GM21423 (cell line): ENCODE measurements around the gene B9D1.
A peak's percentile ranks its signal among the peaks of the same experiment; 100 is the strongest.

Experiments
- ATAC-seq: cut with Tn5 transposase; IDR thresholded peaks from one replicate; pipeline ENCODE4 v1.9.1; 2021; ENCODE audit warnings: mild to moderate bottlenecking, moderate library complexity; ENCODE audit not compliant: unreplicated experiment

Gene B9D1

GRCh38 chr17:19341641-19342610 lies 20.6 kb downstream of the B9D1 start:
- ATAC-seq, result no peak

- no peak for ATAC-seq
These were observed 21.3 kb downstream of the B9D1 start for GRCh38 chr17:19341211-19341631.

DNA sequence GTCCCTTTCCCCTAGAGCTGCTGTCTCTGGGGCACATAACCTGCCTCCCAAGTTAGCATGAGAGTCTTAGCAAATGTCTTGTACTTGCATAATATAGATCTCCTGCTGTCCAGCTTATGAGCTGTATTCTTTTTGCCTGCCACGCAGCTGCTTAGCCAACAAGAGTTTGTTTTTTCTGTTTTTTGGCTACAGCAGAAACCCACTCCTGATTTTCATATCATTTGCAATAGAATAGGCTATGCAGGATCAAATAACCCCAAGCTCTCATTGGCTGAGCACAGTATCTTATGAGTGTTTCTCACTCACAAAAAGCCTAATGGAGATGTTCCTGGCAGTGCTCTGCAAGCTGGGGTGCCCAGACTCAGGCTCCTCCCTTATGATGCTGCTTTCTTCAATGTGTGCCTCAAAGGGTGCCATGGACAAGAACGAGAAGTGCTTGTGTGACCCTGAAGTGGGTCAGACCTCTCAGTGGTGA lies 23.1 kb downstream of the B9D1 start:
- ATAC-seq, result no peak

- peak; percentile 63 for ATAC-seq
These were observed 24.2 kb downstream of the B9D1 start for GRCh38 chr17:19338031-19338990.

GRCh38 chr17:19337712-19338023 lies 24.9 kb downstream of the B9D1 start:
- ATAC-seq, result no peak

- no peak for ATAC-seq
These were observed 25.4 kb downstream of the B9D1 start for GRCh38 chr17:19336938-19337711.

GRCh38 chr17:19335951-19336631 lies 26.4 kb downstream of the B9D1 start:
- ATAC-seq, result no peak

- no peak for ATAC-seq
These were observed 28.2 kb downstream of the B9D1 start for GRCh38 chr17:19334331-19334730.

- no peak for ATAC-seq
These were observed 28.7 kb downstream of the B9D1 start for GRCh38 chr17:19333736-19334290.

DNA sequence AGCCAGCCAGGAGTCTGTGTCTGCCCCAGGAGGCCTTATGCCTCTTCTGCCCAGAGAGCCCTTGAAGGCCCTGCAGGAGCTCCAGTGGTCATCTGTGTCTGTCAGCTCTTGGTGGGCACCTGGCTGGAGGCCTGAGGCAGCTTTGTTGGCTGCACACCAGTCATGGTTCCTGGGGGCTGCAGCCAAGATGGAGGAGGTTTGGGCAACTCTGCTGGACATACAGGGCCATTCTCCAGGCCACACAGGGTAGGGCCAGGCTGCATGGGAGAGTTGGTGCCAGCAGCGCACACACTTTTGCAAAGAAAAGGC lies 29.4 kb downstream of the B9D1 start:
- no peak for ATAC-seq

GRCh38 chr17:19332371-19333131 lies 30.0 kb downstream of the B9D1 start:
- no peak for ATAC-seq

GRCh38 chr17:19331543-19332245 lies 30.8 kb downstream of the B9D1 start:
- ATAC-seq, result no peak

GRCh38 chr17:19331134-19331533 lies 31.4 kb downstream of the B9D1 start:
- no peak for ATAC-seq

DNA sequence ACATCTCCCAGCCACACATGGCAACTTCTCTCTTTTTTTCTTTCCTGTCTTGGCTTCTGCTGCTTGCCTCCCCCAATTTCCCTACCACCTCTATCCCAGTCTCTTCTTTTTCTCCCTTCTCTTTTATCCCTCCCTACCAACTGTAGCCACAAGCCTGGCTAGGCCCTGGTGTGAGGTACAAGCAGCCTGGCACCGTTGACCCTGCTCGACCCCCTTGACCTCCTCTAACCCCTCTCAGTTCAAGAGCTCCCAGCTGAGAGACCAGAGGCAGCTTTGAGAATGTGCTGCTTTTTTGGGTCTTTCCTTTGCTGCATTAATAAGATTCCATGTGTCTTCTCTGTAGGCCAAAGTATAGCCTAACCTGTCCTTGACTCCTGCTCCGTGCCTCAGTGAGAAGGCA lies 32.3 kb downstream of the B9D1 start:
- ATAC-seq, result no peak

DNA sequence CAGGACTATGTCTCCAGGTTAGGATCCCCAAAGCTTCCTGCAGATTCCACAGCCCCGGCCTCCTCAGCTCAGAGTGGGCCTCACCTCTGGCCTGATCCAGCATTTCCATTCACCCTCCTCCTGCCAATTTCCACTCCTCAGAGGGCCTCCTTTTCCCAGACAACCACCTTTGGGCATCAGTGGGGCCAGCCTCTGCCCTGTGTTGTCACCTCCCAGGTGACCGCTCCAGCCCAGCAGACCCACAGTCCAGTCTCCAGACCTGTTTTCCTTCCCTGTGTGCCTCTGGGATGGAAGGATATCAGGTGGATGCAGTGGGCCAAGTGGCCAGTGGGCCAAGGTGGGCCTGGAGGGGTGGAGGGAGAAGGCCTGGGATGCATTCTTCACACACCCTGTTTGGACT lies 32.7 kb downstream of the B9D1 start:
- no peak for ATAC-seq

GRCh38 chr17:19329136-19329535 lies 33.4 kb downstream of the B9D1 start:
- no peak for ATAC-seq

DNA sequence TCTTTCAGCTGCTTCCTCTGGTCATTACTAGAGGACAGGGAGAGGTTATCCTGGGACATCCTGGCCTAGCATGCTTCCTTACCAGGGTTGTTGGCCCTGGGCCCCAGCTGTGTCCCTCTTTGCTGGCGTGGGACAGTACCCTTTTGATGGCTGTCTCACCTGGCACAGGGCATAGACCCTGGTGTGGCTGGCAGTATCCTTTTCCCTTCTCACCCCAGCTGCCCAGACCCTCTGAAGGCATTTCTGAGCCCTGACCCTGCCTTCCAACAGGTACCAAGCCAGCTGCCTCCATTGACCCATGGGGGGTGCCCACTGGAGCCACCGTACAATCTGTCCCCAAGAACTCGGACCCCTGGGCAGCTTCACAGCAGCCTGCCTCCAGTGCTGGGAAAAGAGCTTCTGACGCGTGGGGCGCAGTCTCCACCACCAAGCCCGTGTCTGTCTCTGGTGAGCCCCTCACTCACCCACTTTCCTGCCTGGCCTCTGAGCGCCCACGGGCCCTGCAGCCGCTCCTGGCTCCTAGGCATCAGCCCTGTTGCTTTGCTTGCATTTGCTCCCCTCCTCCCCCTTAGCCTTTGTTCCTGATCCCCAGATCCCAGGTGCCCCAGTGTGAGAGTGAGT lies 34.0 kb downstream of the B9D1 start:
- no peak for ATAC-seq

DNA sequence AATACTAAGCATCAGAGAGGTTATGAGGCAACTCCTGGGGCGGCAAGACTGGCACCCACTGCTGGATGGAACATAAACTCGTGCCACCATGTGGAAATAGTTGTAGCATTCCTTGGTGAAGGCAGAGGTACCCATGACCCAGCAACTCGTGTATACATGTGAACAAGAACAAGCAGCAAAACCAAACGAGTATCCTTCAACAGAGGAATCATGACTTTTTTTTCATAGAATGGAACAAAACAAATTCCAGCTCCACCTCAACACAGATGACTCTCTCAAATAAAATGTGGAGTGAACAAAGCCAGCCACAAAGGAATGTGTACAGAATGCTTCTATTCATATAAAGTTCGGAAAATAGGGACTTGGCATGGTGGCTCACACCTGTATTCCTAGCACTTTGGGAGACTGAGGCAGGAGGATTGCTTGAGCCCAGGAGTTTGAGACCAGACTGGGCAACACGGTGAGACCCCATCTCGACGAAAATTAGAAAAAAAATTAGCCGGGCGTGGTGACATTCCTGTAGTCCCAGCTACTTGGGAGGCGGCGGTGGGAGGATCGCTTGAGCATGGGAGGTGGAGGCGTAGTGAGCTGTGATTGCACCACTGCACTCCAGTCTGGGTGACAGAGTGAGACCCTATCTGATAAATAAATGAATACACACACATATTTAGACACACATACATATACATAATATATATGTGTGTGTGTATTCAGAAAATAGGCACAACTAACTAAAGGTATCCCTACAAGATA lies 35.3 kb downstream of the B9D1 start:
- no peak for ATAC-seq
